HUES48 (cell line): ENCODE results near the gene C1orf35.

Experiments
- H3K27ac ChIP-seq: one replicate; pipeline ENCODE4 v1.7.0; 2013; ENCODE audit warnings: low read depth, low read length, inconsistent platforms
- H3K27me3 ChIP-seq: 2 replicates; pipeline ENCODE4 v1.6.1; 2013; ENCODE audit warnings: mild to moderate bottlenecking, low read length; ENCODE audit not compliant: control insufficient read depth, insufficient read depth
- H3K36me3 ChIP-seq: 2 replicates; pipeline ENCODE4 v1.6.1; 2013; ENCODE audit warnings: low read length; ENCODE audit not compliant: control insufficient read depth, insufficient read depth
- H3K4me1 ChIP-seq: 2 replicates; pipeline ENCODE4 v1.6.1; 2013; ENCODE audit warnings: mild to moderate bottlenecking, low read length; ENCODE audit not compliant: control insufficient read depth, insufficient read depth
- H3K4me3 ChIP-seq: 2 replicates; pipeline ENCODE4 v1.5.1; 2013; ENCODE audit warnings: mild to moderate bottlenecking, low read depth, low read length
- H3K9ac ChIP-seq: 2 replicates; pipeline ENCODE4 v1.6.1; 2013; ENCODE audit warnings: mild to moderate bottlenecking, low read depth, low read length, moderate library complexity
- H3K9me3 ChIP-seq: 2 replicates; pipeline ENCODE4 v1.6.1; 2013; ENCODE audit warnings: low read length; ENCODE audit not compliant: control insufficient read depth, insufficient read depth

The C1orf35 gene

GRCh38 chr1:228102791-228103620 lies at the start of gene C1orf35:
Gene C1orf35, minus strand, starts transcription at chr1:228103325. Its CDS starts 98 bp downstream, at chr1:228103227.
- peaks cover 54% of the 10 kb centered on the region for H3K36me3 ChIP-seq
- peak within 1 kb of the TSS; percentile 85 for H3K27ac ChIP-seq
- H3K9me3 ChIP-seq: no peaks in the 10 kb centered on the region
- H3K27me3 ChIP-seq: no peaks in the 10 kb centered on the region
- peak within 1 kb of the TSS; percentile 60 for H3K9ac ChIP-seq
- H3K4me3 ChIP-seq: peak within 1 kb of the TSS; percentile 81
- H3K4me1 ChIP-seq: no peaks in the 10 kb centered on the region

DNA sequence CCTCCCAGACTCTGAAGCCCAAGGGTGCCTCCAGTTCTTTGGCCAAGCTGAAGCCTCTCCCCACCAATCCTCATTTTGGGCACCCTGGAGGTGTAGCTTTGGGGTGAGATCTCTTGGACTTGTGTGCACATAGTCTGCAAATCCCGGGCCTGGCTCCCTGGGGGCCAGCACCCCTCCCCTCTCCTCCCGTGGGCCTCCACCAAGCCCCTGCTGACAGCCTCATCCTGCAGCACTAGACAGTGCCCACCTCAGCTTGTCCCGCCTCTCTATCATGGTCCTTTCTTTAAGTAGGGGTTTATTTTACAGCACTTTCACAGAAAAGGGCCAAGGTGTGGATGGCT lies 49.8 kb upstream of the C1orf35 start:
- Histone ChIP-seq H3K9me3 (no peaks in the 10 kb centered on the region), H3K27me3 (no peaks in the 10 kb centered on the region), H3K27ac (no peak overlapping the region), H3K9ac (no peak overlapping the region), H3K4me3 (no peak overlapping the region), H3K36me3 (peaks cover 7% of the 10 kb centered on the region; the same call in 1 of the 2 replicates), H3K4me1 (peaks cover 3% of the 10 kb centered on the region; the same call in 1 of the 2 replicates)

GRCh38 chr1:228152097-228152917 lies 49.2 kb upstream of the C1orf35 start:
- Histone ChIP-seq H3K36me3 (peaks cover 7% of the 10 kb centered on the region; the same call in 1 of the 2 replicates), H3K9me3 (no peaks in the 10 kb centered on the region), H3K27ac (no peak overlapping the region), H3K4me1 (peaks cover 3% of the 10 kb centered on the region; the same call in 1 of the 2 replicates), H3K27me3 (no peaks in the 10 kb centered on the region), H3K4me3 (no peak overlapping the region), H3K9ac (no peak overlapping the region)

- no peaks in the 10 kb centered on the region for H3K27me3 ChIP-seq
- no peak overlapping the region for H3K4me3 ChIP-seq
- H3K9me3 ChIP-seq: no peaks in the 10 kb centered on the region
- no peak overlapping the region for H3K27ac ChIP-seq
- no peak overlapping the region for H3K9ac ChIP-seq
- H3K4me1 ChIP-seq: peaks cover 3% of the 10 kb centered on the region; the same call in 1 of the 2 replicates
- H3K36me3 ChIP-seq: peaks cover 7% of the 10 kb centered on the region; the same call in 1 of the 2 replicates
Observed at GRCh38 chr1:228151180-228151925, 48.2 kb upstream of the C1orf35 start.

GRCh38 chr1:228150461-228151179 lies 47.5 kb upstream of the C1orf35 start:
- Histone ChIP-seq H3K4me3 (no peak overlapping the region), H3K9ac (no peak overlapping the region), H3K27ac (no peak overlapping the region), H3K36me3 (peaks cover 9% of the 10 kb centered on the region; the same call in 1 of the 2 replicates), H3K4me1 (peaks cover 3% of the 10 kb centered on the region; the same call in 1 of the 2 replicates), H3K27me3 (no peaks in the 10 kb centered on the region), H3K9me3 (no peaks in the 10 kb centered on the region)

GRCh38 chr1:228150120-228150460 lies 47.0 kb upstream of the C1orf35 start:
- Histone ChIP-seq H3K9me3 (no peaks in the 10 kb centered on the region), H3K36me3 (peaks cover 11% of the 10 kb centered on the region; the same call in 1 of the 2 replicates), H3K4me1 (peaks cover 3% of the 10 kb centered on the region; the same call in 1 of the 2 replicates), H3K9ac (no peak overlapping the region), H3K27ac (no peak overlapping the region), H3K4me3 (no peak overlapping the region), H3K27me3 (no peaks in the 10 kb centered on the region)

DNA sequence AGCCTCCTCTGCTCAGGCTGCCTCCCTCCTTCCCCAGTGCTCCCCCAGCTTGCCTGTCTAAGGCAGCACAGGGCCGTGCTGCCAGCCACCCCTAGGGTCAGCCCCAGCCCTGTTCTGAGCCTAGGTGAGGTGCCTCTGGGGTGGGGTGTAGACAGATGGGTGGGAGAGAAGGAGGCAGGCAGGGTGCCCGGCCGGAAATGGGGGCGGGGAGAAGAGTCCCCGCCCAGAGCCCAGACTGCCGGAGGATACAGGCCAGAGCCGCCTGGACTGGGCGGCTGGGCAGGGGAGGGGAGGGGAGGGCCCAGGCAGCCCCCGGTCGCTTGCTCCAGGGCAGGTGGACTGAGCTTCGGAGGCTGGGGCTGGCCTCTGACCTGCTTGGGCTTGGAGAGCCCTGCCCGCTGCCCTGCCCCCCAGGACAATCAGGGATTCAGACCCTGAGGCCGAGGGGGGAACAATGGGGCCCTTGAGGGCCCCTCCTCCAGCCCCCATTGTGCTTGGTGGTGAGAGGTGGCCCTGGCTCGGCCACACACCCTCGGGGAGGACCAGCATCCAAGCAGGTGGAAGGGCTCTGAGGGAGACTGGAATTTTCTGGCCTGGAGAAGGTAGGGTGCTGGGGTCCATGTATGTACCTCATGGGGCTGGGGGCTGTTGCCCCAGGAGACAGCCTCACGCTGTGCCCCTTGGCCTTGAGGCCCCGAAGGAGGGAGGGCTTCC lies 46.4 kb upstream of the C1orf35 start, which contains the start of gene GJC2:
Gene GJC2 (plus strand): TSS at position 525 of the 714 bp plus-strand sequence. CDS start 7,829 bp downstream, outside the sequence.
- H3K4me1 ChIP-seq: peaks cover 3% of the 10 kb centered on the region; the same call in 1 of the 2 replicates
- H3K36me3 ChIP-seq: peaks cover 11% of the 10 kb centered on the region; the same call in 1 of the 2 replicates
- no peak within 1 kb of the TSS for H3K4me3 ChIP-seq
- H3K27me3 ChIP-seq: no peaks in the 10 kb centered on the region
- H3K9ac ChIP-seq: no peak within 1 kb of the TSS
- H3K9me3 ChIP-seq: no peaks in the 10 kb centered on the region
- H3K27ac ChIP-seq: no peak within 1 kb of the TSS

DNA sequence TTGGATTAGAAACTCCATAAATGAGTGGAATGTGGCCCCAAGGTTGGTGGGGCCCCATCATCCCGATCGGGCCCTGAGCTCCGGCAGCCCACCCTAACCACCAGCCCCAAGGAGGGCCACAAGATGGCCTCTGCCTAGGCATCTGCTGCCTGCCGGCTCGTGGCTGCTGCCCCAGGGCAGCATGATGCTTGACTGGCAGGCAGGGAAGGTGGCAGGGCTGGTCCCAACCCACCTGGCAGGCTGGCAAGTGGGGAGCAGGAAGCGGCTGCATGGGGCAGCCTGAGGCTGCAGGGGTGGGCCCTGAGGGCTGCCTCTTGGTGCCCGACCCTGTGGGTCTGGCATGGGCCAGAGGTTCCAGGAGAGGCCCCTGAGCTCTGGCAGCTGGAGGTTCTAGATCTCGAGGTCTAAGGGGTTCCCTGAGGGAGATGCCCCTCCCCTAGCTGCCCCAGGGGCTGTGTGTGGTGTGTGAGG lies 45.8 kb upstream of the C1orf35 start:
- no peaks in the 10 kb centered on the region for H3K9me3 ChIP-seq
- H3K27ac ChIP-seq: no peak overlapping the region
- peaks cover 3% of the 10 kb centered on the region; the same call in 1 of the 2 replicates for H3K4me1 ChIP-seq
- no peak overlapping the region for H3K4me3 ChIP-seq
- peaks cover 11% of the 10 kb centered on the region; the same call in 1 of the 2 replicates for H3K36me3 ChIP-seq
- H3K27me3 ChIP-seq: no peaks in the 10 kb centered on the region
- H3K9ac ChIP-seq: no peak overlapping the region

- no peaks in the 10 kb centered on the region for H3K9me3 ChIP-seq
- no peak overlapping the region for H3K4me3 ChIP-seq
- H3K27me3 ChIP-seq: no peaks in the 10 kb centered on the region
- H3K4me1 ChIP-seq: peaks cover 3% of the 10 kb centered on the region; the same call in 1 of the 2 replicates
- no peak overlapping the region for H3K9ac ChIP-seq
- no peak overlapping the region for H3K27ac ChIP-seq
- peaks cover 11% of the 10 kb centered on the region; the same call in 1 of the 2 replicates for H3K36me3 ChIP-seq
Observed at GRCh38 chr1:228148196-228148861, 45.2 kb upstream of the C1orf35 start.
